MCF 10A (cell line): ENCODE measurements around the gene STK38. TPM values are rescaled to one million over a fixed set of nuclear protein-coding genes. Genes with fewer than 3 reads are reported as not detected.
A peak's percentile ranks its signal among the peaks of the same experiment; 100 is the strongest.

Source experiments
- BruUV-seq: library from RNA; stranded (reverse); fragments of 400-500 nt; replicated peaks from 2 replicates; lab custom pipeline; 2021; lab: Mats Ljungman, UMichigan
- CTCF ChIA-PET: fragments of 300-600 bp; sonication (Branson Sonifier 250); formaldehyde crosslinking; extraction: SDS; loops from one replicate; lab custom pipeline; 2021; ENCODE audit warnings: antibody characterized with exemption, inconsistent platforms; lab: Yijun Ruan, JAX
- POLR2A ChIA-PET: fragments of 300-600, 350-650 bp; sonication (Branson Sonifier 250); formaldehyde crosslinking; extraction: SDS; loops from one replicate; lab custom pipeline; 2020; ENCODE audit warnings: antibody characterized with exemption, inconsistent platforms; lab: Yijun Ruan, JAX
- DNase-seq: peaks from one replicate; pipeline ENCODE4 v3.0.0-alpha.2; 2018; ENCODE audit not compliant: unreplicated experiment
- H3K27ac Mint-ChIP-seq: one replicate; pipeline ENCODE4 v1.8.0; 2022; ENCODE audit warnings: mild to moderate bottlenecking, low read depth, mixed read lengths; ENCODE audit not compliant: unreplicated experiment
- H3K27me3 Mint-ChIP-seq: one replicate; pipeline ENCODE4 v1.8.0; 2022; ENCODE audit warnings: mixed read lengths; ENCODE audit not compliant: insufficient read depth, unreplicated experiment
- H3K36me3 Mint-ChIP-seq: one replicate; pipeline ENCODE4 v1.8.0; 2022; ENCODE audit warnings: mild to moderate bottlenecking, moderate library complexity, mixed read lengths; ENCODE audit not compliant: insufficient read depth, unreplicated experiment
- H3K4me1 Mint-ChIP-seq: one replicate; pipeline ENCODE4 v1.8.0; 2022; ENCODE audit warnings: mixed read lengths; ENCODE audit not compliant: insufficient read depth, unreplicated experiment
- H3K4me3 Mint-ChIP-seq: one replicate; pipeline ENCODE4 v1.8.0; 2022; ENCODE audit warnings: mild to moderate bottlenecking, moderate library complexity, mixed read lengths; ENCODE audit not compliant: unreplicated experiment
- H3K9me3 Mint-ChIP-seq: one replicate; pipeline ENCODE4 v1.8.0; 2022; ENCODE audit warnings: mixed read lengths; ENCODE audit not compliant: unreplicated experiment
- CTCF ChIP-seq: fragments of 200-600 bp; IDR thresholded peaks from one replicate; pipeline ENCODE4 v1.8.0; 2022; ENCODE audit warnings: antibody characterized with exemption, mild to moderate bottlenecking; ENCODE audit not compliant: unreplicated experiment
- intact Hi-C: fragments of 100-400 bp; cut with micrococcal nuclease; formaldehyde crosslinking; loops from 2 replicates; pipeline ENCODE4 v1.14.1; 2022
- total RNA-seq: library from RNA; stranded (reverse); gene quantifications from 2 replicates; pipeline ENCODE4 v1.2.3, GENCODE V29; 2022

STK38 gene
- total RNA-seq, 1 experiment from 2014 or later: 16.8 TPM

GRCh38 chr6:36550473-36551000 lies 3.3 kb upstream of the STK38 start:
- CTCF ChIA-PET: no interaction called here

GRCh38 chr6:36548401-36548743 lies 1.1 kb upstream of the STK38 start:
- no peak overlapping the region for H3K27ac Mint-ChIP-seq
- H3K36me3 Mint-ChIP-seq: peaks cover 11% of the 10 kb centered on the region
- H3K27me3 Mint-ChIP-seq: no peaks in the 10 kb centered on the region
- DNase-seq: no peak
- no peaks in the 10 kb centered on the region for H3K9me3 Mint-ChIP-seq
- intact Hi-C loops: loop anchor here (5.0 kb wide), 1 partner anchor 129 kb away; the partner anchor contains the start of gene CDKN1A
- POLR2A ChIA-PET: interaction anchor here (0.6 to 6.0 kb wide), 7 partner anchors 10 to 203 kb away, joined by 3 to 59 read pairs (median 4); partner anchors contain the start of gene SRSF3
- no peak overlapping the region for H3K4me3 Mint-ChIP-seq
- H3K4me1 Mint-ChIP-seq: peaks cover 12% of the 10 kb centered on the region
- TF ChIP-seq CTCF: no peak
- CTCF ChIA-PET: interaction anchor here (0.9 kb wide), 1 partner anchor 69 kb away, joined by 3 read pairs; no protein-coding TSS in a partner anchor
- BruUV-seq: no TSS peak

More at GRCh38 chr6:36550473-36551000, 3.3 kb upstream of the STK38 start:
- no peak for TF ChIP-seq CTCF
- H3K27me3 Mint-ChIP-seq: no peaks in the 10 kb centered on the region
- POLR2A ChIA-PET: interaction anchor here (1.3 to 1.5 kb wide), 2 partner anchors 16 to 17 kb away, joined by 3 to 4 read pairs; no protein-coding TSS in a partner anchor
- no peak overlapping the region for H3K27ac Mint-ChIP-seq
- intact Hi-C loops: no loop called here
- H3K4me3 Mint-ChIP-seq: no peak overlapping the region
- H3K36me3 Mint-ChIP-seq: peaks cover 6% of the 10 kb centered on the region
- no TSS peak for BruUV-seq
- H3K4me1 Mint-ChIP-seq: peaks cover 6% of the 10 kb centered on the region
- H3K9me3 Mint-ChIP-seq: no peaks in the 10 kb centered on the region
- DNase-seq: no peak

- no peak for DNase-seq
- peaks cover 12% of the 10 kb centered on the region for H3K4me1 Mint-ChIP-seq
- BruUV-seq: no TSS peak
- H3K27me3 Mint-ChIP-seq: no peaks in the 10 kb centered on the region
- peak overlapping the region; percentile 93 for H3K27ac Mint-ChIP-seq
- no peaks in the 10 kb centered on the region for H3K9me3 Mint-ChIP-seq
- H3K4me3 Mint-ChIP-seq: peak overlapping the region; percentile 91
- TF ChIP-seq CTCF: no peak
- POLR2A ChIA-PET: interaction anchor here (0.6 to 6.0 kb wide), 8 partner anchors 9 to 68 kb away, joined by 3 to 59 read pairs (median 4); partner anchors contain the start of gene SRSF3
- intact Hi-C loops: loop anchor here (1.0 to 5.0 kb wide), 3 partner anchors 29 to 129 kb away; partner anchors contain the start of genes CDKN1A and SRSF3
- CTCF ChIA-PET: interaction anchor here (0.5 to 0.9 kb wide), 3 partner anchors 33 to 163 kb away, joined by 3 read pairs; no protein-coding TSS in a partner anchor
- H3K36me3 Mint-ChIP-seq: peaks cover 10% of the 10 kb centered on the region
These were observed 544 bp upstream of the STK38 start for GRCh38 chr6:36547646-36548400.
